Astrocyte of the spinal cord (primary cell): ENCODE results near the gene AP3M1.

Experiments
- DNase-seq: peaks from one replicate; pipeline ENCODE4 v3.0.0; 2011; ENCODE audit warnings: low read depth, low spot score
- H3K4me3 ChIP-seq: 2 replicates; pipeline ENCODE4 v1.5.1; 2011; ENCODE audit warnings: low read depth, mild to moderate bottlenecking, low read length, moderate library complexity
- in situ Hi-C: cut with HindIII; loops from 2 replicates; pipeline ENCODE4 v1.10.0; 2017; ENCODE audit warnings: low sequenced_read_pairs
- TF ChIP-seq, protein P1 (sequence below): IDR thresholded peaks from 2 replicates; pipeline ENCODE4 v1.5.1; 2012; ENCODE audit warnings: low read depth, mild to moderate bottlenecking, low read length, inconsistent platforms

AP3M1 gene

DNA sequence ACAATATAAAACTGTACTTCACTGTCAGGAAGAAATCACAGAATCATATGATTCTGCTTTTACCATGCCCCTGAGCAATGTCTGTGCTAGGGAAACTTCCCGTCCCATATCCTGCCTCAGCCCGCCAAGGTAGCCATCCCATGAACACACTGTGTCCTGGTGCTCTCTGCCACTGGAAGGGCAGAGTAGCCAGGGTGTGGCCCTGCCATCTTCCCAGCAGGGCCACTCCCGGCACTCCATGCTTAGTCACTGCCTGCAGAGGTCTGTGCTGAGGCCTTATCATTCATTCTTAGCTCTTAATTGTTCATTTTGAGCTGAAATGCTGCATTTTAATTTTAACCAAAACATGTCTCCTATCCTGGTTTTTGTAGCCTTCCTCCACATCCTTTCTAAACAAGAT, 31.8 kb downstream of the AP3M1 start:
- TF ChIP-seq, protein P1, sequence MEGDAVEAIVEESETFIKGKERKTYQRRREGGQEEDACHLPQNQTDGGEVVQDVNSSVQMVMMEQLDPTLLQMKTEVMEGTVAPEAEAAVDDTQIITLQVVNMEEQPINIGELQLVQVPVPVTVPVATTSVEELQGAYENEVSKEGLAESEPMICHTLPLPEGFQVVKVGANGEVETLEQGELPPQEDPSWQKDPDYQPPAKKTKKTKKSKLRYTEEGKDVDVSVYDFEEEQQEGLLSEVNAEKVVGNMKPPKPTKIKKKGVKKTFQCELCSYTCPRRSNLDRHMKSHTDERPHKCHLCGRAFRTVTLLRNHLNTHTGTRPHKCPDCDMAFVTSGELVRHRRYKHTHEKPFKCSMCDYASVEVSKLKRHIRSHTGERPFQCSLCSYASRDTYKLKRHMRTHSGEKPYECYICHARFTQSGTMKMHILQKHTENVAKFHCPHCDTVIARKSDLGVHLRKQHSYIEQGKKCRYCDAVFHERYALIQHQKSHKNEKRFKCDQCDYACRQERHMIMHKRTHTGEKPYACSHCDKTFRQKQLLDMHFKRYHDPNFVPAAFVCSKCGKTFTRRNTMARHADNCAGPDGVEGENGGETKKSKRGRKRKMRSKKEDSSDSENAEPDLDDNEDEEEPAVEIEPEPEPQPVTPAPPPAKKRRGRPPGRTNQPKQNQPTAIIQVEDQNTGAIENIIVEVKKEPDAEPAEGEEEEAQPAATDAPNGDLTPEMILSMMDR, result no peak
- in situ Hi-C loops, result no loop called here
- H3K4me3 ChIP-seq, result no peak overlapping the region
- no peak for DNase-seq

DNA sequence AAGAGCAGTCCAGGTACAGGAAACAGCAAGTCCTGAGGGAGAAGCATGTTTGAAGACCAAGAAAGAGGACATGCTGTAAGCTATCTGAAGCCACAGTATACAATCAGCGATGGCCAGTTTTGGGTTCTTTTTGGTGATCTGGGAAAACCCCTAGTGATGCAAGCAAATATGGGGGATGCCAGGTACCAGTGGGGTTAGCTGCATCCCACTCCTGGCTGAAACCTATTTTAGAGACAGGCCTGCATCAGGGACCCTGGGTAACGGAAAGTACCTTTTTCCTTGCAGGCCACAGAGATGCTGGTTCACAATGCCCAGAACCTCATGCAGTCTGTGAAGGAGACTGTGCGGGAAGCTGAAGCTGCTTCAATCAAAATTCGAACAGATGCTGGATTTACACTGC, 32.9 kb downstream of the AP3M1 start:
- H3K4me3 ChIP-seq, result no peak overlapping the region
- in situ Hi-C loops, result no loop called here
- DNase-seq, result no peak
- TF ChIP-seq, protein P1, result no peak

DNA sequence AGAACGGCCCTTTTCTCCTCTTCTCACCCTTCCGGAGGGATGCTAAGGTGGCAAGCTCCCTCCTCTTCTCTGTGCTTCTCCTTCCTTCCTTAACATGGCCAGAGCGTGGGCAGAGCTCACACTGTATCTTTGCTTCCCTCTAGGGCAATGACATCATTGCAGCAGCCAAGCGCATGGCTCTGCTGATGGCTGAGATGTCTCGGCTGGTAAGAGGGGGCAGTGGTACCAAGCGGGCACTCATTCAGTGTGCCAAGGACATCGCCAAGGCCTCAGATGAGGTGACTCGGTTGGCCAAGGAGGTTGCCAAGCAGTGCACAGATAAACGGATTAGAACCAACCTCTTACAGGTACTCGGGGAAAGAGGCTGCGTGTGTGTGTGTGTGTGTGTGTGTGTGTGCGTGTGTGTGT, 36.6 kb downstream of the AP3M1 start:
- TF ChIP-seq, protein P1, result no peak
- in situ Hi-C loops, result no loop called here
- H3K4me3 ChIP-seq, result no peak overlapping the region
- no peak for DNase-seq

DNA sequence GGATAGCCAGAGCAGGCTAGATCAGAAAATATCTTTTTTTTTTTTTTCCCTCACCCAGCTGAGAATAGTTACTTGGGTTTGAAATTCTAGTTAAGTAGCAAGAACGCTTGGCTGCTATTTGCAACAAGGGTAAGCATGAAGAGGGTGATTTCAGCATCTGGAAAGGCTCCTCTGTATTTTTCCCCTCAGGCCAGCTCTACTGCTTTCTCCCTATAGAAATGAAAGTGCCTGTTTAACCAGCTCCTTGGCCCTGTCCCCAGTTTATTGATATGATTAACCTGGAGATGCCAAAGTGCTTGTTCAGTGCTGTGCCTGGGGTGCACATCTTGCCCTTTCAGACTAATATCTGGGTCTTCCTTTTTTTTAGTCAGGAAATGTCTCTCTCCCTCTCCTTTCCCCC, 37.1 kb downstream of the AP3M1 start:
- in situ Hi-C loops, result no loop called here
- TF ChIP-seq, protein P1, result no peak
- H3K4me3 ChIP-seq, result no peak overlapping the region
- no peak for DNase-seq

DNA sequence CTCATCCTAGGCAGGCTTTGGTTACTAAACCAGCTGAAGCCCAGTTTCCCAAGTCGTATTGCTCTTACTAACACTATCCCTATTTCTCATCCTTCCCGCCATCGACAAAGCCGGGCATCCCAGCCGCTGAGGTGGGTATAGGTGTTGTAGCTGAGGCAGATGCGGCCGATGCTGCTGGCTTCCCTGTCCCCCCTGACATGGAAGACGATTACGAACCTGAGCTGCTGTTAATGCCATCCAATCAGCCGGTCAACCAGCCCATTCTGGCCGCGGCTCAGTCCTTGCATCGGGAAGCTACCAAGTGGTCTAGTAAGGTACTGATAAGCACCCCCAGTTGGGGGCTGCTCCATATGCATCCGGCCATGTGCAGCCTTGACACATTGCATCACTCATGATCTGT, 38.8 kb downstream of the AP3M1 start:
- in situ Hi-C loops, result no loop called here
- no peak overlapping the region for H3K4me3 ChIP-seq
- TF ChIP-seq, protein P1, result no peak
- DNase-seq, result no peak

DNA sequence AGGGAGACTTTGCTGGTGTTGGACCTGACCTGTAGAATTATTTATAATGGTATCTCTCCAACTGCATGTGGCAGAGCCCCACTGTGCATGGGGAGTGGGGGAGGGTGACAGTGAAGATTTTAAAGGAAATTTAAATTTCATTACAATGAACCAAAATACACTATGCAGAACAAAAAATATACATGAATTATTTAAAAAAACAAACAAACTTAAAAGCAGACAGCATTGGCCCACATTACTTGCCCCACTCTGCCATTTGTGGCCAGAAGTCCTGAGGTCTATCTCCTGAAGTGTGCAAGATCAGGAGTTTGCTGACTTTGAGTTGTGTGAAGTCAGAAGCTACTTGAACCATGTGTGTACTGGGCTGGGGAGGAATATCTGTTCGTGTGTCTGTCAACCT, 40.5 kb downstream of the AP3M1 start:
- DNase-seq, result no peak
- H3K4me3 ChIP-seq, result no peak overlapping the region
- in situ Hi-C loops, result no loop called here
- TF ChIP-seq, protein P1, result no peak

DNA sequence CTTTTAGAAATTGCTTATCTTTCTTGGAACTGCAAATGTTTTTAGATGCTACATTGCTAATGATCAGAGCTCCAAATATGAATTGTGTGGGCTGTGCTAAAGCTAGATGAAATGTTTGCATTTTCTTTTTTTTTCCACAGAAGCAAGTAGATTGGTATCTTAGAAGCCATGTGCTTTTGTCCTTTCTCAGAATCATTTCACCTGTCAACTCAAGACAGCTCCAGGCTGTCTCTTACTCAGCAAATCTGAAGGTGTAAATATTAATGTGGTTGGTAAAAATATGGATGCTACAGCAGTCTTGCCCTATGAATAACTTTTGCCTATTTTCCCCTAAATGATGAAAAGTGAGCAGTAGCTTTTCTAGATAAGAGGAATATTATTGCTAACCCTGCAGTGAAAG, 41.2 kb downstream of the AP3M1 start:
- no peak overlapping the region for H3K4me3 ChIP-seq
- in situ Hi-C loops, result no loop called here
- DNase-seq, result no peak
- TF ChIP-seq, protein P1, result no peak
